HG02759 (cell line): ENCODE results near the gene SEMA4G.

Source experiments
- ATAC-seq: cut with Tn5 transposase; IDR thresholded peaks from one replicate; pipeline ENCODE4 v1.9.1; 2021; ENCODE audit warnings: mild to moderate bottlenecking, moderate library complexity; ENCODE audit not compliant: unreplicated experiment

The SEMA4G gene

GRCh38 chr10:100987685-100988049 is 18.4 kb downstream of the SEMA4G start:
- ATAC-seq = no peak

DNA sequence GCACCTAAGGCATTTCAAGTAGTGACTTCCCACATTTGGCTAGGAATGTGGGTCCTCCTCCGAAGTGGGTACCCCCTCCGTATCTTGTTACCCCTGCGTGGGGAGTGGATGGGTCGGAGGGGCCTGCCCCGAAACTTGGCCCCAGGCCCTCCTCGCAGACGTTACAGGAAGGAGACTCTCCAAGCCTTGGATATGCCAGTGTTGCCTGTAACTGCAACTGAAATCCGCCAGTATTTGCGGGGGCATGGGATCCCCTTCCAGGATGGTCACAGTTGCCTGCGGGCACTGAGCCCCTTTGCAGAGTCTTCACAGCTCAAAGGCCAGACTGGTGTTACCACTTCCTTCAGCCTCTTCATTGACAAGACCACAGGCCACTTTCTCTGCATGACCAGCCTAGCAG is 18.9 kb downstream of the SEMA4G start:
- ATAC-seq = no peak

DNA sequence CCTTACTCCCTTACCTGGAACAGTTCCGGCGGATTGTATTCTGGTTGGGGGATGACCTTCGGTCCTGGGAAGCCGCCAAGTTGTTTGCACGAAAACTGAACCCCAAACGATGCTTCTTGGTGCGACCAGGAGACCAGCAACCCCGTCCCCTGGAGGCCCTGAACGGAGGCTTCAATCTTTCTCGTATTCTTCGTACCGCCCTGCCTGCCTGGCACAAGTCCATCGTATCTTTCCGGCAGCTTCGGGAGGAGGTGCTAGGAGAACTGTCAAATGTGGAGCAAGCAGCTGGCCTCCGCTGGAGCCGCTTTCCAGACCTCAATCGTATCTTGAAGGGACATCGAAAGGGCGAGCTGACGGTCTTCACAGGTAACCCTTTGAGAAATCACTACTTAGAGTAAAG is 19.8 kb downstream of the SEMA4G start:
- no peak for ATAC-seq

- ATAC-seq = no peak
Measured at GRCh38 chr10:100993986-100994708, 24.8 kb downstream of the SEMA4G start.

DNA sequence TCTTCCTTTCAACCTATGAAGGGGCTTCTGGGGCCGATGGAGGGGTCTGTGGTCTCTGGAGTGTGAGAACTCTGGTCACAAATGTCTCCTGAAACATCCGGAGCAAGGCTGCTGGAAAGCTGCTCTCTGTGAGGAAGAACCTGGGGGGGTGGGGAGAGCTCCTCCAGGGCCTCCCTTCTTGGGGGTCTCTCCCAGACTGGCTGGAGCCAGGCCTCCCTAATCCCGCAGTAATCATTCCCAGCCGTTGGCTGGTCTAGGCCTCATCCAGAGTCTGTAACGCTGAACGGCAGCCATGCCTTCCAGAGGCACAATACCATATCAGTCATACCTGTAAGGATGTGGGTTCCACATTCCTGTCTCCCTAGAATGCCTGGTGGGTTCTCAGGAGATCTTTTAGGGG is 25.9 kb downstream of the SEMA4G start:
- ATAC-seq = no peak

GRCh38 chr10:100996678-100997359 is 27.5 kb downstream of the SEMA4G start:
- peak; percentile 17 for ATAC-seq

DNA sequence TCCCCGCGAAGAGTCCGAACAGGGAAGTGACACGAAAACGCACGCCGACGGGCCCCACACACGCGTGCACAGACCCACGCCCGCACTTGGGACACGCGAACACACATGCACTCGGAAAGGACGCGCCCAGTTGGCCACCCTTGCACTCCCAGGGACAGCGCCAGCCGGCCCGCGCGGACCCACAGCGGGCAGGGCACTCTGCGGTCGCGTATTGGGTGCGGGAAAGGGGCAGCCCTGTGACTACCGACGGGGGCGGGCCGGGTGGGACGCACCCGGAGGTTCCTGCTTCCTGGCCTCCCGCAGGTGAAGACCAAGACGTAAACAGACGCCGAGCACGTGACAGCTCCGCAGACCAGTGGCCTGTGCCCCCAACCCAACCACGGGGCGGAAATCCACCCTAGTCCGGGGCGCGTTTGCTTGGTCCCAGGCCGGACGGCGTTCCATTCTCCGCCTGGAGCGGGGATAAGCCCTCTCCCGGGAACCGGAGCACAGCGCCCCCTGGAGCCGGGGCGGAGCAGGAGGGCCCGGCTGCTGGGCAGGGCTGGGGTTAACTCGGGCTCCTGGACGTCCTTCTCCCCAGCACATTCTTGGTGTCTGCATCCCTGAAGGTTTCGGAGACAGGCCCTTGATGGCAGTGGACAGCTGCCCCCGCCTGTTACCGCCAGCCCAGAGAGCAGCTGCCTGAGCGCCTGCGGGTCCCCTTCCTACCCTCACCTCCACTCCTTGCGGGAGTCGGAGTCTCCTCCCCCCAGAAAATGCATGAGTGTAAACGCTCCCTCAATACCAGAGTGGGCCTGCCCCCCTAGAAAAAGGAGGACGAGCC is 28.3 kb downstream of the SEMA4G start:
- peak; percentile 36 for ATAC-seq

DNA sequence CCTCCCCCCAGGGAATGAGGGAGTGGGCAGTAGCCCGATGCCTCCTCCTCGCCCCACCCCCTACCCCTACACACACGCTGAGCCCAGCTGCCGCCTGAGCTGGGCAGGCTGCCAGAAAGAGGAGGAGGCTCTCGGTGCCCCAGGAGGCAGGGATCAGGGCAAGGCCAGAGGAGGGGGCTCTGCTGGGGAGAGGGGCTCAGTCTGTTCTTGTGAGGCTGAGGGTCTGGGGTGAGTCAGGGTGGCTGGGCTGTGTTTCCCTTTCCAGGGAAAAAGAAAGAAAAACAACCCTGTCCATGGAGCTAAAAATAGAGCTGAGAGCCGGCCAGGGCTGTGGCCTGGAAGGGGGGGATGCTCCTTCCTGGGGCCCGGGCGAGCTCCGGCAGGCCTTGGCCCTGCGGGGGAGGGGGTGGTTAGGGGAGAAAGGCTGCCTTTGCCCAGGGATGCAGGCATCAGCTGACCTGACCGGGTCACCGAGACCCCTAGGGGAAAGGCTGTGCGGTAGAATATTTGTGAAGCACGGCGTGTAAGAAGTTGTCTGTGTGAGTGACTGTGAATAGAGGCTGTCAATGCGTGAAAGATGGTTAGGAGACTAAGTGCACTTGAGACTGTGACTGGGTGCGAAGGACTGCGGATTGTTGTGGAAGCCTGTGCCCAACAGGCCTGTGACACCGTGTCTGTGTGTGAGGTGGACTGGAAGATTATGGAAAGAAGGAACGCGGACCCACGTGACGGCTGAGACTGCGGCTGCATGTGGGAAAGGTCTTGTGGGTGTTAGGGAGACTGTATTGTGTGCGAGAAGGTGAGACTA is 29.1 kb downstream of the SEMA4G start:
- peak; percentile 27 for ATAC-seq

DNA sequence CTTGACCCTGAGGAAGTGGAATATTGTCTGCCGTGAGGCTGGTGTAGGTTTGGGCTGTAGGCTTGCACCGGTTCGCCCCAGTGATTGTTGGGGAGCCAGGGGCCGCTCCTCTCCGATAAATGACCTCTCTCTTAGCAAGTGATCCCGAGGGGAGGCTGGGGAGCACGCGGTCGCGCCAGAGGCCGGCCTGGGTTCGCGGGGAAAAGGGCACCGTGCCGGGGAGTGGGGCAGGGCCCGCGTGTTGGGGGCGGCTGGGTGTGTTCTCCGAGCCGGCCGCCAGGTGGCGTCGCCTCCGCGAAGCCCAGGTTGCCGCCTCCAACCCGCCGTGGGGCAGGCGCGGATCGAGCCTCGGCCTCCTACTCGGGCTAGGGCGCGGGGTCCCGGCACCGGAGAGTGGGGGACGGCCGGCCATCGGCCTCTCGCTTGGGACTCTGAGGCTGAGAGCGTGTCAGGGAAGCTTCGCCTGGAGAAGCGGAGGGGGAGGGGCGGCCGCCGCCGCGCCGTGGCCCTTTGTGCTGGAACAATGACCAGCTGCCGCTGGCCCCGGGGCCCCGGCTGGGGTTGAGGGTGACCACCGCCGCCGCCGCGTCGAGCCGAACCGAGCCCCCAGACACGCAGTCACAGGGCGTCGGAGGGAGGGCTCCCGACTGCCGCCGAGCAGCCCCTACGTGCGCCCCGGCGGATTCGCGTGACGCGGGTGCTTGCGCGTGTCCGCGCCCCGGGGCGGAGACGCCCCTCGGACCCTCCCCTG is 29.9 kb downstream of the SEMA4G start:
- ATAC-seq = peak; percentile 57

- no peak for ATAC-seq
Measured at GRCh38 chr10:100999742-101000126, 30.4 kb downstream of the SEMA4G start, which contains the start of gene LZTS2. LZTS2 (plus strand) TSS chr10:100999808; CDS start chr10:101002539, 2,731 bp downstream.

DNA sequence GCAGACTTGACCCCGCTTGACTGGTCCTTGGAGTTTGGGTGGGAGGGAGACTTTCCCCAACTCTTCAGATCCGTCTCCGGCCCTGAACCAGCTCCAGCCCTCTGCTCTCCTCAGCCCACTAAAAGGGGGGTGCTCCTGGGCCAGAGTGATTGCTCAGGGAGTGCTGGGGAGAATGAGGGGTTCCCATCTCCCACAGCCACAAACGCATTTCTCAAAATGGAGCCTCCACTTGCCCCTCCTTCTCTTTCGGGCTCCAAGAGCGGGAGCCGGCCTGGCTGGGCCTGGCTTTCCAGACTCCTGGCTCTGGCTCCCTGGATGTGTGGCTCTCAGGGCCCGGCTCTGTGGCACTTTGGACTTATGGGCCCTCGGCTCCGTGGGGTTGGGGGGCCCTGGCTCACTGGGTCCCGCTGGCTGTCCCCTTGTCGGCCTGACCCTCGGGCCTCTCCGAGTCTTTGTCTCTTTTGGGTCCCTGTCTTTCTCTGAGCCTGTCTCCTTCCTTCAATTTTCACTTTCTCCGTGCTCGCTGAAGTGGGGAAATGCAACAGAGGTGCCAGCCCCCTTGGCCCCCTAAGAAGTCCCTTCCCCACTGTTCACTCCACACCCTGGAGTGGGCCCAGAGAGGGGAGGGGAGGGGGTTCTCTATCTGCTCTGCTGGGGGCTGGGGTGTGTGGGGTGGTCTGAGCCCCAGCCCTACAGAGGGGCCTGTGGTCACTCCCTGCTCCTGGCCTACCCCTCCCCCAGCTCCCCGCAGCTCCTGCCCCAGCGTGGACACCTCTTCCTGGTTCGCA is 31.0 kb downstream of the SEMA4G start:
- ATAC-seq = no peak

DNA sequence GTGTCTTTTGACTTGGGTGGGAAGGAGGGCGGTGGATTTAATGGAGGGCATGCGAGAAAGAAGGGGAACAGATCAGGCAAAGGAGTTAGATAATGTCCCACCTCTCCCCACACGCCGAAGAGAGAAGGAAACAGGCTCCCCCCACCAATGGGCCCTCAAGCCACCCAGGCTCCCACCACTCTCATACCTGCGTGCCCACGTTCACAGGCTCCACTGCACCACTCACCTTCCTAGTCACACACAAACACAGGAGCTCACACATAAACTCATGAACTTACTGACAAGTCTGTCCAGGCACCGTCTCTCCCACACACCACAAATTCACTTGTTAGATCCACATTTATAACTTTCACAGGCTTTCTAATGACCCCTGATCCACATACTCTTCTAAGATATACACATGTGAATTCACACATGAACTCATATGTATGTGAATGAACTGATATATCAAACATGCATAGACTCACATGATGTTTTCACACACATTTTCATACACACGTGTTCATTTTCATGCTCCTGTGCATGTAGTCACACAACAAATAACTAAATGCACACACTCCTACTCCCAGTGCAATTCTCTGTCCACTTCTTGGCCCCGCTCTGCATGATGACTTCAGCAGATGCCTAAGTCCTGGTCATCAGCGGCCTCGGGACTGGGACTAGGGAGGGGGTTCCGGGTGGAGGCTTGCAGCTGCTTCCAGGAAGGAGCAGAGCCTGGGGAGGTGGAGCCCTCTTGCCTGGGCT is 31.8 kb downstream of the SEMA4G start:
- ATAC-seq = no peak

GRCh38 chr10:101001659-101002035 is 32.3 kb downstream of the SEMA4G start:
- no peak for ATAC-seq

DNA sequence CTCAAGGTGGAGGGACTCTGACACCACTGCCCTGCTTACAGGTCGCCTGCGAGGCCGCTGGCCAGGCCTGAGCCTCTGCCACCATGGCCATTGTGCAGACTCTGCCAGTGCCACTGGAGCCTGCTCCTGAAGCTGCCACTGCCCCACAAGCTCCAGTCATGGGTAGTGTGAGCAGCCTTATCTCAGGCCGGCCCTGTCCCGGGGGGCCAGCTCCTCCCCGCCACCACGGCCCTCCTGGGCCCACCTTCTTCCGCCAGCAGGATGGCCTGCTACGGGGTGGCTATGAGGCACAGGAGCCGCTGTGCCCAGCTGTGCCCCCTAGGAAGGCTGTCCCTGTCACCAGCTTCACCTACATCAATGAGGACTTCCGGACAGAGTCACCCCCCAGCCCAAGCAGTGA is 33.2 kb downstream of the SEMA4G start:
- ATAC-seq = no peak

GRCh38 chr10:101003639-101004206 is 34.4 kb downstream of the SEMA4G start:
- no peak for ATAC-seq

DNA sequence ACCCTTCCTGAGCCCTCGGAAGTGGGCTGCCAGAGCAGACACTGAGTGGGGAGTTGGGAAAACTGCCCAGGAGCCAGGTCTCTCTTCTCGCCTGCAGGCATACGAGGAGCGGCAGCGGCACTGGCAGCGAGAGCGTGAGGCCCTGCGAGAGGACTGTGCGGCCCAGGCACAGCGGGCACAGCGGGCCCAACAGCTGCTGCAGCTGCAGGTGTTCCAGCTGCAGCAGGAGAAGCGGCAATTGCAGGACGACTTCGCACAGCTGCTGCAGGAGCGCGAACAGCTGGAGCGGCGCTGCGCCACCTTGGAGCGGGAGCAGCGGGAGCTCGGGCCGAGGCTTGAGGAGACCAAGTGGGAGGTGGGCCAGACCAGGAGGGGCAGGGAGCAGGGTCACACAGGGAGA is 36.1 kb downstream of the SEMA4G start:
- no peak for ATAC-seq

DNA sequence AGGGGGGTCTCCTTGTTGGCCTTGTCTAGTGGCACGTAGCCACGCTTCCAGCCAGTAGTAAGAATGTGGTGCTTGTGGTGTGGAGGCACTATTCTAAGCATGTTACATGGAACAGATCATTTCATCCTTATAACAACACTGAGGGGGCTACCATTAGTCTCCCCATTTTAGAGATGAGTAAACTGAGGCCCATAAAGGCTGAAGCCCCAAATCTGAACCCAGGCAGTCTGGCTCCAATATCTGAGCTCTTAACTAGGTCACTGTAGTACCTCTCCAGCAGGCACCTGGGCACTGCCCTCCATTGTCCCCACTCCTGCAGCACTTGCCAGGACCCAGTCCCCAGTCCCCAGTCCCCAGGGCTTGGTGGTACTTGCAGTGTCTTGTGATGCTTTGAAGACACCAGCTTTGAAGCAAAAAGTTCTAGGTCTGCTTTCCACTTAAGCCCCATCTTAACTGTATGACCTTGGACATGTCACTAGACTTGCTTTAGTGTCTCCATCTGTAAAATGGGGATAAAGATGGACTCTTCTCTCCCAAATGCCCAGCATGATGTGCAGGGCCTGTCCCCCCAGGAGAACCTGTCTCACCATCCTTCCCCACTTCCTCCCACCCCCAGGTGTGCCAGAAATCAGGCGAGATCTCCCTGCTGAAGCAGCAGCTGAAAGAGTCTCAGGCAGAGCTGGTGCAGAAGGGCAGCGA is 36.7 kb downstream of the SEMA4G start:
- no peak for ATAC-seq

DNA sequence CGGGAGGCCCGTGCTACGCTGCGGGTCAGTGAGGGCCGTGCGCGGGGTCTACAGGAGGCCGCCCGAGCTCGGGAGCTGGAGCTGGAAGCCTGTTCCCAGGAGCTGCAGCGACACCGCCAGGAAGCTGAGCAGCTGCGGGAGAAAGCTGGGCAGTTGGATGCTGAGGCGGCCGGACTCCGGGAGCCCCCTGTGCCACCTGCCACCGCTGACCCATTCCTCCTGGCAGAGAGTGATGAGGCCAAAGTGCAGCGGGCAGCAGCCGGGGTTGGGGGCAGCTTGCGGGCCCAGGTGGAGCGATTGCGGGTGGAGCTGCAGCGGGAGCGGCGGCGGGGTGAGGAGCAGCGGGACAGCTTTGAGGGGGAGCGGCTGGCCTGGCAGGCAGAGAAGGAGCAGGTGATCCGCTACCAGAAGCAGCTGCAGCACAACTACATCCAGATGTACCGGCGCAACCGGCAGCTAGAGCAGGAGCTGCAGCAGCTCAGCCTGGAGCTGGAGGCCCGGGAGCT is 37.3 kb downstream of the SEMA4G start:
- no peak for ATAC-seq
